ENCODE measurements around the gene TIMM10. TPM values are rescaled to one million over a fixed set of nuclear protein-coding genes. Genes with fewer than 3 reads are reported as not detected.

The TIMM10 gene
- total RNA-seq, 1 experiment from 2014 or later: 233 TPM

DNA sequence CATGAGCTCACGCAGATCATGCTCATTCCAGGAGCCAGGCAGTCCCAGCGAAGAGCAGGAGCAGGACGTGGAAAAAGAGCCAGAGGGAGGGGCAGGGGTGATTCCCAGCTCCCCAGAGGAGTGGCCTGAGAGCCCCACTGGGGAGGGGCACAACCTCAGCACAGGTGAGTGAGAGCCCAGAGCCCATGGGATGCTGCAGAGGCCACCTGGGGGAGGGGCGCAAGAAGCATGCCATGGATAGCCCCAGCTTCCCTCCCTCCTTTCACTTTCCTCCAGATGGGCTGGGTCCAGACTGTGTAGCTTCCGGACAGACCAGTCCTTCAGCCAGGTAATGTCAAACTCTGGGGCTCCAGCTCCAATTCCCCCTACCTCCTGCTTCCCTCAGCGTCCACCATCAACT lies 13.0 kb upstream of the TIMM10 start:
- H3K36me3 ChIP-seq (ENCODE audit: low read depth, low read length): no peaks in the 10 kb centered on the region
- ATAC-seq (no peak), DNase-seq (no peak)
- ChIA-PET CTCF (no interaction called here), POLR2A (ENCODE audit: unreplicated experiment) (interaction anchor here (0.6 kb wide), 1 partner anchor 14 kb away, joined by 3 read pairs; no protein-coding TSS in a partner anchor)
- no peaks in the 10 kb centered on the region for H3K9me3 ChIP-seq (ENCODE audit: low read length)
- no peaks in the 10 kb centered on the region for H4K20me1 ChIP-seq (ENCODE audit: low read length)
- H3K9me2 ChIP-seq (replicated peaks; ENCODE audit: low read length): no peaks in the 10 kb centered on the region
- no TSS peak for BruUV-seq (replicated peaks)
- 0 out of 2 replicates have a peak overlapping the region, but pooled peaks have one; percentile 4 for H3K4me2 ChIP-seq (ENCODE audit: low read length)
- TF ChIP-seq EZH2 (IDR thresholded peaks at IDR 0.05; ENCODE audit: low read length, unreplicated experiment) (no peak), EZH2phosphoT487 (IDR thresholded peaks at IDR 0.05; ENCODE audit: borderline replicate concordance, low read length) (no peak)
- TF ChIP-seq, protein P1, sequence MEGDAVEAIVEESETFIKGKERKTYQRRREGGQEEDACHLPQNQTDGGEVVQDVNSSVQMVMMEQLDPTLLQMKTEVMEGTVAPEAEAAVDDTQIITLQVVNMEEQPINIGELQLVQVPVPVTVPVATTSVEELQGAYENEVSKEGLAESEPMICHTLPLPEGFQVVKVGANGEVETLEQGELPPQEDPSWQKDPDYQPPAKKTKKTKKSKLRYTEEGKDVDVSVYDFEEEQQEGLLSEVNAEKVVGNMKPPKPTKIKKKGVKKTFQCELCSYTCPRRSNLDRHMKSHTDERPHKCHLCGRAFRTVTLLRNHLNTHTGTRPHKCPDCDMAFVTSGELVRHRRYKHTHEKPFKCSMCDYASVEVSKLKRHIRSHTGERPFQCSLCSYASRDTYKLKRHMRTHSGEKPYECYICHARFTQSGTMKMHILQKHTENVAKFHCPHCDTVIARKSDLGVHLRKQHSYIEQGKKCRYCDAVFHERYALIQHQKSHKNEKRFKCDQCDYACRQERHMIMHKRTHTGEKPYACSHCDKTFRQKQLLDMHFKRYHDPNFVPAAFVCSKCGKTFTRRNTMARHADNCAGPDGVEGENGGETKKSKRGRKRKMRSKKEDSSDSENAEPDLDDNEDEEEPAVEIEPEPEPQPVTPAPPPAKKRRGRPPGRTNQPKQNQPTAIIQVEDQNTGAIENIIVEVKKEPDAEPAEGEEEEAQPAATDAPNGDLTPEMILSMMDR (conservative IDR thresholded peaks at IDR 0.05; ENCODE audit: low read depth, low read length): no peak
- H3K9ac ChIP-seq (ENCODE audit: low read length): no peak overlapping the region
- no peaks in the 10 kb centered on the region for H3K27me3 ChIP-seq (ENCODE audit: low read length)
- H3K79me2 ChIP-seq (ENCODE audit: low read length): no peaks in the 10 kb centered on the region
- H3K4me3 ChIP-seq (ENCODE audit: low read length): no peak overlapping the region
- H2AFZ ChIP-seq (ENCODE audit: low read length): no peak overlapping the region
- intact Hi-C loops (cut with micrococcal nuclease): no loop called here
- no peaks in the 10 kb centered on the region for H3F3A ChIP-seq (ENCODE audit: low read length, unreplicated experiment)
- H3K27ac ChIP-seq (ENCODE audit: low read length): no peak overlapping the region
- H3K4me1 ChIP-seq (ENCODE audit: insufficient read depth, low read length): no peaks in the 10 kb centered on the region

DNA sequence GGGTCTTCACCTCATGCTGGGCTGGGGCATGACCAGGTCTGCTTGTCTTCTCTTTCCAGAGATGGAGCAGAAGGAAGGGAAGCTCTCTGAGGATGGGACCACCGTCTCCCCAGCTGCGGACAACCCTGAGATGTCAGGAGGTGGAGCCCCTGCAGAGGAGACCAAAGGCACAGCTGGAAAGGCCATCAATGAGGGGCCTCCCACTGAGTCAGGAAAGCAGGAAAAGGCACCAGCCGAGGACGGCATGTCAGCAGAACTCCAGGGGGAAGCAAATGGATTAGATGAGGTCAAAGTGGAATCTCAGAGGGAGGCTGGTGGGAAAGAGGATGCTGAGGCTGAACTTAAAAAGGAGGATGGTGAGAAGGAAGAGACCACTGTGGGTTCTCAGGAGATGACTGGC lies 12.0 kb upstream of the TIMM10 start:
- Histone ChIP-seq H3K79me2 (ENCODE audit: low read length) (no peaks in the 10 kb centered on the region), H3K27ac (ENCODE audit: low read length) (no peak overlapping the region), H3K27me3 (ENCODE audit: low read length) (no peaks in the 10 kb centered on the region), H3K9ac (ENCODE audit: low read length) (no peak overlapping the region), H3K9me2 (replicated peaks; ENCODE audit: low read length) (no peaks in the 10 kb centered on the region), H3F3A (ENCODE audit: low read length, unreplicated experiment) (no peaks in the 10 kb centered on the region), H3K36me3 (ENCODE audit: low read depth, low read length) (no peaks in the 10 kb centered on the region), H4K20me1 (ENCODE audit: low read length) (no peaks in the 10 kb centered on the region), H2AFZ (ENCODE audit: low read length) (no peak overlapping the region), H3K9me3 (ENCODE audit: low read length) (no peaks in the 10 kb centered on the region), H3K4me2 (ENCODE audit: low read length) (no peak overlapping the region), H3K4me1 (ENCODE audit: insufficient read depth, low read length) (no peaks in the 10 kb centered on the region), H3K4me3 (ENCODE audit: low read length) (no peak overlapping the region)
- DNase-seq (no peak), ATAC-seq (no peak)
- ChIA-PET CTCF (no interaction called here), POLR2A (ENCODE audit: unreplicated experiment) (no interaction called here)
- no TSS peak for BruUV-seq (replicated peaks)
- intact Hi-C loops (cut with micrococcal nuclease): no loop called here
- TF ChIP-seq, protein P1 (conservative IDR thresholded peaks at IDR 0.05; ENCODE audit: low read depth, low read length): no peak
- no peak for TF ChIP-seq EZH2phosphoT487 (IDR thresholded peaks at IDR 0.05; ENCODE audit: borderline replicate concordance, low read length)
- TF ChIP-seq EZH2 (IDR thresholded peaks at IDR 0.05; ENCODE audit: low read length, unreplicated experiment): no peak

DNA sequence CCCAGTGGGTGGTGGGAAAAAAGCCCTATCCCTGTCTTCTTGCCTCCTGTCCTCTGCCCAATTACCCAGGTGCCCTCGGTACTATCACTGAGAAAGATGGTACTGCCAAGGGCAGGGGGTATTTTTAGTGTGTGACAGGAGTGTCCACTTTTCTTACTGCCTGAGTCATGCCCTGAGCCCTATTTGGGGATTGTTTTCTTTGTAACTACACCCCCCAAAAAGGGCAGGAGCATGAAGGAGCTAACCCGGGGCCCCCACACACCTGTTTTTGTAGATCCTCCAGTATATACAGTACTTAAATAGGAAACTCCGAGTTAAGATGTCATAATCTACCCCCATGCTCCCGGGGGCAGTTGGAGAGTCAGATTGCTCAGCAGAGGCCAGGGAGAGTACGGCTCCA lies 10.6 kb upstream of the TIMM10 start:
- no peaks in the 10 kb centered on the region for H3K4me1 ChIP-seq (ENCODE audit: insufficient read depth, low read length)
- ChIA-PET POLR2A (ENCODE audit: unreplicated experiment) (no interaction called here), CTCF (interaction anchor here (0.6 kb wide), 1 partner anchor 158 kb away, joined by 11 read pairs; no protein-coding TSS in a partner anchor)
- TF ChIP-seq, protein P1 (conservative IDR thresholded peaks at IDR 0.05; ENCODE audit: low read depth, low read length): no peak
- no peak for TF ChIP-seq EZH2 (IDR thresholded peaks at IDR 0.05; ENCODE audit: low read length, unreplicated experiment)
- BruUV-seq (replicated peaks): no TSS peak
- no peak overlapping the region for H3K4me2 ChIP-seq (ENCODE audit: low read length)
- H3K9ac ChIP-seq (ENCODE audit: low read length): no peak overlapping the region
- H3K9me3 ChIP-seq (ENCODE audit: low read length): no peaks in the 10 kb centered on the region
- no peaks in the 10 kb centered on the region for H3F3A ChIP-seq (ENCODE audit: low read length, unreplicated experiment)
- intact Hi-C loops (cut with micrococcal nuclease): no loop called here
- no peak overlapping the region for H3K27ac ChIP-seq (ENCODE audit: low read length)
- no peaks in the 10 kb centered on the region for H3K36me3 ChIP-seq (ENCODE audit: low read depth, low read length)
- no peak overlapping the region for H3K4me3 ChIP-seq (ENCODE audit: low read length)
- ATAC-seq (no peak), DNase-seq (no peak)
- no peaks in the 10 kb centered on the region for H3K27me3 ChIP-seq (ENCODE audit: low read length)
- H3K79me2 ChIP-seq (ENCODE audit: low read length): no peaks in the 10 kb centered on the region
- no peaks in the 10 kb centered on the region for H4K20me1 ChIP-seq (ENCODE audit: low read length)
- H2AFZ ChIP-seq (ENCODE audit: low read length): no peak overlapping the region
- no peaks in the 10 kb centered on the region for H3K9me2 ChIP-seq (replicated peaks; ENCODE audit: low read length)

Measured in PC-3 (cell line).